ENCODE data around the gene WDR17. TPM values are rescaled to one million over a fixed set of nuclear protein-coding genes. Genes with fewer than 3 reads are reported as not detected.
A peak's percentile ranks its signal among the peaks of the same experiment; 100 is the strongest.

Gene WDR17
- total and polyA plus RNA-seq, 2 donors = 1.9 to 7.1 TPM

DNA sequence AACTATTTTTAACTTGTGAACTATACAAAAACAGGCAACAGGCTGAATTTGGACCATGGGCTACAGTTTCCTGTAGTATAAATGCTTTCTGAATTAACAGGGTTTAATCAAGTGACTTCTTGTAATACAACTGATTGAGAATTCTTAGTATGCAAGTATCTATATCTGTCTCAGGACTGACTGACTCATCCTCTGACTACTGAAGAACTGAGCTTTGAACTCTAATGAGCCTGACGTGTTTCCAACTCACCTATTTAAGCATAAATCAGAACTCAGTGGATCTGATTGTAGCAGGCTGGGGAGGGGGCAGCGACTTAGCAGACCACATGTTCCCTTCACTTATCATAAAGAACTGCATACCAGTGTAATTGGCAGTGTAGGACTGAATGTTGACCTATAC lies 122.0 kb downstream of the WDR17 start:
- Histone ChIP-seq H3K36me3 (ENCODE audit: insufficient read depth) (no peaks in the 10 kb centered on the region), H3K27ac (ENCODE audit: low read depth) (no peak overlapping the region), H3K4me1 (ENCODE audit: insufficient read depth) (no peaks in the 10 kb centered on the region), H3K4me3 (ENCODE audit: low read depth, low read length) (no peak overlapping the region)
- no peak for DNase-seq (ENCODE audit: extremely low spot score)
- 75% methylated on average over 2 of the region's 2 CpGs for WGBS

DNA sequence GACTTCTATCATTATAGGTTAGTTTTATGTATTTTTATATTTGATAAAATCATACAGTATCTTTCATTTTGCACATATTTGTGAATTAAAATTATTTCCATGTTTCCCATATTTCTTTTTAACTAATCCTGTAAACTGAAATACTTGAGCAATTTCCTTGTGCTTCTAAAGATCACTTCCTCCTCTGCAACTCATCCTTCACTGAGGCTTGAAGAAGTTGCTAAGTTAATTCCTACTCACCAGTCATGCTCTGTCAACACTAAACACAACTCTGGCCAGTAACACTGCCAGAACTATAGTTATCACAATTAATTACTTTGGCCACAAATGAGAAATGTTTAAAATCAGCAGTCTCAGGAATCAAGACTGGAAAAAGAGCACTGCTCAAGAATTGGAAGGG lies 123.0 kb downstream of the WDR17 start:
- H3K27ac ChIP-seq (ENCODE audit: low read depth) = no peak overlapping the region
- H3K36me3 ChIP-seq (ENCODE audit: insufficient read depth) = no peaks in the 10 kb centered on the region
- H3K4me3 ChIP-seq (ENCODE audit: low read depth, low read length) = no peak overlapping the region
- no peak for DNase-seq (ENCODE audit: extremely low spot score)
- no peaks in the 10 kb centered on the region for H3K4me1 ChIP-seq (ENCODE audit: insufficient read depth)

GRCh38 chr4:176189891-176190795 lies 124.5 kb downstream of the WDR17 start:
- H3K36me3 ChIP-seq (ENCODE audit: insufficient read depth) = no peaks in the 10 kb centered on the region
- H3K4me1 ChIP-seq (ENCODE audit: insufficient read depth) = no peaks in the 10 kb centered on the region
- DNase-seq (ENCODE audit: extremely low spot score) = no peak
- no peak overlapping the region for H3K27ac ChIP-seq (ENCODE audit: low read depth)
- WGBS = 73% methylated on average over 11 of the region's 11 CpGs
- no peak overlapping the region for H3K4me3 ChIP-seq (ENCODE audit: low read depth, low read length)

DNA sequence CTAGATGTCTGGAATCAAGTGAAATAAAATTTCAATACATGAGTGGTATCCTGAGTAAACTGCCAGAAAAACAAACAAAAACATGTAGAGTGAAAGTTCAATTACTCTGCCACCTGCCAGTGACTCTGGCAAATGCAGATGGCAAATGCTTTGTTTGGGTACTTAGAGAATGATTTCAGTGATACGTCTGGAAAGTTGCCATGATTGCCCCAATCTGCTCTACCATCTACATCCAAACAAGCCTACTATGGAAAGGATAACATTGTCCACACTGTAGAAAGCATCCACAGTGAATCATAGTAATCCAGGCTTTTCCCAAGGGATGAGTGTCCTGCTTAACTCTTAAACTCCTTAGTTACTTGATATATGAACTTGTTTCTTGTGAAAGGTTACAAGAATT lies 126.3 kb downstream of the WDR17 start:
- WGBS = 20% methylated on average over 1 of the region's 1 CpG
- Histone ChIP-seq H3K4me1 (ENCODE audit: insufficient read depth) (no peaks in the 10 kb centered on the region), H3K36me3 (ENCODE audit: insufficient read depth) (no peaks in the 10 kb centered on the region), H3K4me3 (ENCODE audit: low read depth, low read length) (no peak overlapping the region), H3K27ac (ENCODE audit: low read depth) (no peak overlapping the region)
- DNase-seq (ENCODE audit: extremely low spot score) = no peak

DNA sequence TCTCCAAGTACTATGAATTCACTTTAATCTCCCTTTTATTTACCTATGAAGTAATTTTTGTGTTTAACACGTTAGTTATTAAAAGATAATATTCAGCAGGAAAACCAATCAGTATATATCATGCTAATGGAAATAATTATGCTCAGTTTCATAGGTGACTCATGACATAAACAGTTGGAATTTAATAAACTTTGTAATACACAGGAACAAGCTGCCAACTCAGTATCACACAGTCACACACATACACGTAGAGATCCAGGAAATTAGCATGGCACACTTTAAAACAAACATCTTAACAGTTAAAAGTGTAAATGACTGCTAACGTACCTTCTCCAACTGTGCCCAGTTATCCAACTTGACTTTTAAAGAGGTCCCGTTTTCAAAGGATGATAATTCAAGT lies 127.5 kb downstream of the WDR17 start:
- Histone ChIP-seq H3K27ac (ENCODE audit: low read depth) (no peak overlapping the region), H3K4me3 (ENCODE audit: low read depth, low read length) (no peak overlapping the region), H3K4me1 (ENCODE audit: insufficient read depth) (no peaks in the 10 kb centered on the region), H3K36me3 (ENCODE audit: insufficient read depth) (no peaks in the 10 kb centered on the region)
- no peak for DNase-seq (ENCODE audit: extremely low spot score)
- 36% methylated on average over 4 of the region's 4 CpGs for WGBS

DNA sequence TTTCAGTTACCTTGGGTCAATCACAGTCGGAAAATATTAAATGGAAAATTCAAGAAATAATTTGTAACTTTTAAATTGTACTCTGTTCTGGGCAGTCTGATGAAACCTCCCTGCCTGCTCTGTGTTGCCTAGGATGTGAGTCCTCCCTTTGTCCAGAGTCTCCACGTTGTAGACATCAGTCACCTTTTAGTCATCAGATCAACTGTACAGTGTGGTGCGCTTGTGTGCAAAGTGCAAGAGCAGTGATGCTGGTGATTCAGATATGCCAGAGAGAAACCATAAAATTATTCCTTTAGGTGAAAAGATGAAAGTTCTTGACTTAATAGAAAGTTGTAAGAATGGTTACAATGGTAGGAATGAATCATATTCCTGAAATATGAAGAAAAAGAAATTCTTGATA lies 128.3 kb downstream of the WDR17 start:
- H3K4me3 ChIP-seq (ENCODE audit: low read depth, low read length) = no peak overlapping the region
- no peaks in the 10 kb centered on the region for H3K36me3 ChIP-seq (ENCODE audit: insufficient read depth)
- WGBS = 74% methylated on average over 3 of the region's 3 CpGs
- H3K27ac ChIP-seq (ENCODE audit: low read depth) = no peak overlapping the region
- DNase-seq (ENCODE audit: extremely low spot score) = no peak
- no peaks in the 10 kb centered on the region for H3K4me1 ChIP-seq (ENCODE audit: insufficient read depth)

DNA sequence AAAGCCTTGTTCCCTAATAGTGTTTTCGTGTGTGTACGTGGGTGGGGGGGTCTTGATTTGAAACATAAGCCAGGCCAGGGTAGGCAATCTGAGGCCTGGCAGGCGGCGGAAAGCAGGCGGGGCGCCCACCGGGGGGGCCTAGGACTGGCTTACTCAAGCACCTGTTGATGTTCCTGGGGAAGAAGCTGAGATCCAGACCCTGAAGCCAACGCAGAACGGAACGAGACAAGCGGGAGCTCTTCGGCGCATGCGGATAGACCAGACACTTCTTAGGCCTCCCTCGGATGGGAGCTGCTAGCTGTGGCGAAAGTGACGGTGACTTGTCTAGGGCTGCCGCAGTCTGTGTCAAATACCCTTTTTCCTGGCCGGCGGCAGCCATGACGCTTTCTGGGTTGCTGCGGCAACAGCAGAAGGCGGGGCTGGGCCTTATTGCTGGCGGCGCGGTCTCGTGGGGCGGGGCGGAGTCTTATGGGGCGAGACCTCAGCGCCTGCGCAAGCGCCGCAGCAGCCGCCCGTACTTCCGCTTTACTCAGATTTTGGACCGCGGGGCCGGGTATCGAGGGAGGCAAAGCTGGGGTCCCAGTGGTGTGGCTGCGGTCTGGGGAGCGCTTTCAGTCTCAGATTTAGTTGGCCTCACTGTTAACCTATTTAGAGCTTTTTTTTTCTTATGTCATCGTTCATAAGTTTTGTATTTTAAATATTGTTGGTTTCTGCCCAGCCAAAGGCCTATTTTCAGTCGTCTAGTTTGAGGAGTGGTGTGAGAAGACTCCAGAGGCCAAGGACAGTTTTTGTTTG lies 129.7 kb downstream of the WDR17 start, which contains the start of gene SPATA4:
SPATA4 (minus strand) TSS at position 402 of the 795 bp plus-strand sequence; CDS start at position 379, 23 bp downstream.
- WGBS = under 1% methylated on average over 45 of the region's 45 CpGs
- no peaks in the 10 kb centered on the region for H3K36me3 ChIP-seq (ENCODE audit: insufficient read depth)
- no peaks in the 10 kb centered on the region for H3K4me1 ChIP-seq (ENCODE audit: insufficient read depth)
- peak within 1 kb of the TSS; percentile 43 for H3K4me3 ChIP-seq (ENCODE audit: low read depth, low read length)
- H3K27ac ChIP-seq (ENCODE audit: low read depth) = no peak within 1 kb of the TSS
- DNase-seq (ENCODE audit: extremely low spot score) = peak; percentile 76

GRCh38 chr4:176198316-176198903 lies 132.8 kb downstream of the WDR17 start:
- no peaks in the 10 kb centered on the region for H3K36me3 ChIP-seq (ENCODE audit: insufficient read depth)
- no peak overlapping the region for H3K27ac ChIP-seq (ENCODE audit: low read depth)
- 81% methylated on average over 8 of the region's 8 CpGs for WGBS
- no peak for DNase-seq (ENCODE audit: extremely low spot score)
- H3K4me3 ChIP-seq (ENCODE audit: low read depth, low read length) = no peak overlapping the region
- no peaks in the 10 kb centered on the region for H3K4me1 ChIP-seq (ENCODE audit: insufficient read depth)

DNA sequence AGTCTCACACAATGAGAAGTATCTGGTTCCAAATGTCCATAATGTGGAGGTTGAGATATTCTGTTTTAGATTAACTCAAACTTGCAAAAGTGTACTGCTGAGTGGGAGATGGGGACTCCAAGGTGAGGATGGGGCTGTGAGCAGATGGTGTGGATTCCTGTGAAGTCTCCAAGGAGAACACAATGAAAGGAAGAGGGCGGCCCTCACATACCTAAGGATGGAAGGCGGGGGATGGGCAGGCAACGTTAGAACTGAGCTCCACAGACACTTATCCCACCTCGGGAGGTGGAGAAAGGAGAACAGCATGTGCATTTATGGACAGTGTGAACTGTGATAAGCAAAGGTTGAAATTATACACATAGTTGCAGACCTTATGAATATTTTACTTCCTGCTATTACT lies 139.7 kb downstream of the WDR17 start:
- no peak for DNase-seq (ENCODE audit: extremely low spot score)
- no peak overlapping the region for H3K4me3 ChIP-seq (ENCODE audit: low read depth, low read length)
- 57% methylated on average over 4 of the region's 4 CpGs for WGBS

DNA sequence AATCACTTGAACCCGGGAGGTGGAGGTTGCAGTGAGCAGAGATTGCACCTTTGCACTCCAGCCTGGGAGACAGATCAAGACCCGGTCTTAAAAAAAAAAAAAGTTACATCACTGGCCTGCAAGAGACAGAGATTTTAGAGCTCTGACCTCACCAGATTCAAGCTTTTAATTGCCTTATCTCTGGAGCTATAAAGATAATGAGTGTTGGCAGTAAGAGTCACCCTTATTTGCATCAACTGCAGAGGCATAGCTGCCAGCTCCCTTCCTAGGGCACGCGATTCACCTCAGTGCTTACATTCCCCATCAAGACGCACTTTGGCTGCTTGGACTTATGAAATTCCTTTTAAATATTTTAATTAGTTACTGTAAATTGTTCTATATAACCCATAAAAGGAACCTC lies 142.2 kb downstream of the WDR17 start:
- 33% methylated on average over 5 of the region's 5 CpGs for WGBS
- no peak for DNase-seq (ENCODE audit: extremely low spot score)
- H3K4me3 ChIP-seq (ENCODE audit: low read depth, low read length) = no peak overlapping the region

More for the DNA sequence above, 139.7 kb downstream of the WDR17 start:
- Histone ChIP-seq H3K4me1 (ENCODE audit: insufficient read depth) (no peaks in the 10 kb centered on the region), H3K36me3 (ENCODE audit: insufficient read depth) (no peaks in the 10 kb centered on the region), H3K27ac (ENCODE audit: low read depth) (no peak overlapping the region)

DNA sequence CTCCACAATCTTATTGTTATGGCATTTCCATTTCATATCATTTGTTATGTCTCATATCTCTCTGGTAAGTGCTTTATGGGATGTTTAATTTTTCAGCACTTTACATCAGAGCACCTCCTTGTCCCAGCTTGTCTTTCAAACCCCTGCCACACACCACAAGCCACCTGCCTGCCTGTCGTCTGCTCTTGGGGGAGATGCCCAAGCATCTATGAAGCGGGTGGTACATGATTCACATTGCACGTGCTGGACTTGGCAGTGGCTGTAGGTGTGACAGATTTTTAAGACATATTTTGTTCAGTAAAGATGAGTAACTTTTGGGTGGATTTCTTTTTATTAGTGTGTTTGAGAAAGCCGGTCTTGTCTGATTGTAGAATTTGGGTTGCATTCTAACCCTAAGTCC lies 143.9 kb downstream of the WDR17 start:
- DNase-seq (ENCODE audit: extremely low spot score) = no peak
- no peak overlapping the region for H3K4me3 ChIP-seq (ENCODE audit: low read depth, low read length)
- 77% methylated on average over 4 of the region's 4 CpGs for WGBS
- H3K4me1 ChIP-seq (ENCODE audit: insufficient read depth) = no peaks in the 10 kb centered on the region
- no peak overlapping the region for H3K27ac ChIP-seq (ENCODE audit: low read depth)
- H3K36me3 ChIP-seq (ENCODE audit: insufficient read depth) = no peaks in the 10 kb centered on the region

More for the DNA sequence above, 142.2 kb downstream of the WDR17 start:
- Histone ChIP-seq H3K27ac (ENCODE audit: low read depth) (no peak overlapping the region), H3K4me1 (ENCODE audit: insufficient read depth) (no peaks in the 10 kb centered on the region), H3K36me3 (ENCODE audit: insufficient read depth) (no peaks in the 10 kb centered on the region)

DNA sequence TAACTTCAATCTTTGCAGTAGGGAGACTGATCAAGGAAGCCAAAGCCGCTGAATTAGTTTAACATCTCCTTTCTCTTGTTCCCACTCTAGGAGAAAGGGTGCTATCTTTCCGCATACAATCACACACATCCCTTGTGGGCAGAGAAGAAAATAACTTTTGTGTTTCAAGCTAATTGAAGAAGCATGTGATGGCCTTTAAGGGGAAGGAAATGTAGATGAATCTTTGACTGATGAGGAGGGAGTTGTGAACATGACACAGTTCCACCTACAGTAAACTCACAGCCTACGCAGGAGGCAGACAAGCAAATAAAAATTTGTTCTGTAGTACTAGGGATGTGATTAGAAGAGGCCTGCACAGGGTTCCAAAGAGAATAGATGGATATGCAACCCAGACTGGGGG lies 144.5 kb downstream of the WDR17 start:
- H3K4me1 ChIP-seq (ENCODE audit: insufficient read depth) = no peaks in the 10 kb centered on the region
- no peak overlapping the region for H3K27ac ChIP-seq (ENCODE audit: low read depth)
- WGBS = 85% methylated on average over 3 of the region's 3 CpGs
- H3K4me3 ChIP-seq (ENCODE audit: low read depth, low read length) = no peak overlapping the region
- DNase-seq (ENCODE audit: extremely low spot score) = no peak
- no peaks in the 10 kb centered on the region for H3K36me3 ChIP-seq (ENCODE audit: insufficient read depth)

GRCh38 chr4:176210579-176211296 lies 145.1 kb downstream of the WDR17 start:
- H3K4me3 ChIP-seq (ENCODE audit: low read depth, low read length) = no peak overlapping the region
- no peaks in the 10 kb centered on the region for H3K4me1 ChIP-seq (ENCODE audit: insufficient read depth)
- no peak overlapping the region for H3K27ac ChIP-seq (ENCODE audit: low read depth)
- 82% methylated on average over 7 of the region's 7 CpGs for WGBS
- no peaks in the 10 kb centered on the region for H3K36me3 ChIP-seq (ENCODE audit: insufficient read depth)
- no peak for DNase-seq (ENCODE audit: extremely low spot score)
